NCI-H128 (cell line): ENCODE data around the gene ARHGAP4.

ENCODE experiments used
- DNase-seq: peaks from one replicate; lab custom pipeline; 2025; ENCODE audit not compliant: unreplicated experiment; lab: John Stamatoyannopoulos, UW

ARHGAP4 gene

DNA sequence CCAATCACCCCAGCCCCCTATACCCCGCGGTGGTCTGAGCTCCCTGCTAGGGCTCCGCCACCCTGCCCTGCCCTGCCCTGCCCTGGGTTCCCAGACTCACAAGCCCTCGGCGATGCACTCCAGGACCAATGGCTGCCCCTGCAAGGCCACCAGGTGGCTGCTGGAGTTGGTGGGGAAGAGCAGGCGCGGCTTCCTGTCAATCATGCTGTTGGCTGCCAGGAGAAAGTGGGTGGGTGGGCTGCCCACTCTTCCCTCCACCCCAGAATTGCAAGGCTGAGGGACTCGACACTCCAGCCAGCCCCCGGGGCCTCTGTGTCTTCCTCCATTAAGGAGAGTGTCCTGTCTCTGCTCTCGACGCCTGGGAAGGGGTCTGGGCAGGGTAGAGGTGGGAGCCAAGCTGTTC lies 55.8 kb downstream of the ARHGAP4 start:
- DNase-seq = no peak

DNA sequence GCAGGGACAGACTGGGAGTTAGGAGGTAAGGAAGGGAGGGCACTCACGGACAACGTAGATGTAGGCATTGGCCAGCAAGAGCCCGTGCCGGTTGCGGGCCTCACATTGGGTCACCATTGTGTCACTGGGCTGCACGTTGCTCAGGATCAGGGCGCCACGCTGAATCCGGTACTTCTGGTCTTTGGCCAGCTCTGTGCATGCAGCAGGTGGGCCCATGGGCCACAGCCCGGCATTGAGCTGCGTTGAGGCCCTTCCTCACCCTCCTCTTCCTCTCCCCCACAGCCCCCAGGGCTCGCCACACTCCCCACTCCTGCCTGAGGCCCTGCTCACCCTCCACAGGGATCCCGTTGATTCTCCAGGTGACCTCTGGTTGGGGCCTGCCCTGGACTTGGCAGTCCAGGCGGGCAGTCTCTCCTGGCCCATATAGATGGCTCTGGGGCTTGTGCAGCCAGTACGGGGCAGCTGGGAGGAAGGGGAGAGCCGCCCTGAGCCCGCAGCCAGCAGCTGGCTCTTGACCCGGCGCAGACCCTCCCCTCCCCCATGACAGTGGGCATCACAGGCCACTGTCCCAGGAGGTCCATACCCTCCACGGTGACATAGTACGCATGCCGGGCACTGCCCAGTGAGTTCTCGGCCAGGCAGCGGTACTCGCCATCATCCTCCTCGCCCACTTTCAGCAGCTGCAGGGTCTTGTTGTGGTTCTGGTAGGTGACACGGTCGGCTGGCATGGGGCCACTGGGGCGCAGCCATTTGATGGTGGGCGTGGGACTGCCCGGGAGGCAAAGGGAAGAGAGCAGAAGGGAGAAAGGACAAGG lies 56.4 kb downstream of the ARHGAP4 start:
- no peak for DNase-seq

DNA sequence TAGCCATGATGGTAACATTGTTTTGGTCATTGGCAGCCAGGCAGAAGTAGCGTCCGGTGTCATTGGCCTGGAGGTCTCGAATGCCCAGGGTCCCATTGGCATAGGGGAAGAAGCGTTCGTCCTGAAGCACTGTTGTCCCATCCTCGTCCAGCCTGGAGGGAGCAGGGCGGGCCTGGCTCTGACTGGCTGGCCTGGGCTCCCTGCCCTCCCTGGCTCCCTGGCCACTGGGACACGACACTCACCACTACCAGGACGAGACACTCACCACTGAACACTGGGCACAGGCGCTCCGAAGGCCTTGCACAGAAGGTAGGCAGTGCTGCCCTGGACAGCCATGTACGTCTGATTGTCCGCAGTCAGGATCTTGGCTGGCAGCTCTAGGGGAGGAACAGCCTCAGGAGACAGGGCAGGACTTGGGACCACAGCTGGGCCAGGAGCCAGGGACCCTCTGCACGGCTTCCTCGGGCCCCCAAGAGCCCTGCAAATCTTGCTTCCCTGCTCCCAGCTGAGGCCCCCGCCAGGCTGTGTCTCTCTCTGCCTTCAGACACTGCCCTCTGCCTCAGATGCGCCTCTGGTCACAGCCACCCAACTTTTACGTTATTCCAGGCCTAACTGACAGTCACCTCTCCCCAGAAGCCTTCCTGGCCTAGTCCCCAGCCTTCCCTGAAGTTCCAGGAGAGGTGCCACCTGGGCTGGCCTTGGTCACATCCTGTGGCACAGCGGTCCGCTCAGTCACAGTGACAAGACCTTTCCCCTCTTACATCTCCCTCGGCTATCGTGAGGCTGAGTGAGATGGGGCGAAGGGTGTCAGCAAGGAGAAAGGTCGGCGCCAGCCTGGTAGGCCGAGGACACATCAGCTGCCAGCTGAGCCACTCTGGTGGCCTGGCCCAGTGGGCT lies 57.2 kb downstream of the ARHGAP4 start:
- DNase-seq = no peak

DNA sequence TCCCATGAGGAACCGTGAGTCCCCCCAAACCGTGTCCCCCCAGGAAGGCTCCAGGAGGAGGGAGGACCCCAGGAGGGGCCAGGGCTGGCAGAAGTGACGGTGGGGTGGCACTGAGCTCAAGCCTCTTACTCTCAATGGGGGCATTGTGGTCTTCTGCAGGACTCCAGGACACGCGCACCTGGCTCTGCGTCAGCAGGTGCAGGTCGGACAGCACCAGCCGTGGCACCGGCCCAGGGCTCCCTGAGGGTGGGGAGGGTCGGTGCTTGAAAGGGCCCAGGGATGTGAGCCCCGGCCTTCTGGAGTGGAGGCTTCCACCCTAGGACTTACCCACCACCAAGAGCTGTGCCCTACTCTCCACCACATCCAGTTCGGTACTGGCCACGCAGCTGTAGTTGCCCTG lies 58.4 kb downstream of the ARHGAP4 start:
- DNase-seq = no peak

DNA sequence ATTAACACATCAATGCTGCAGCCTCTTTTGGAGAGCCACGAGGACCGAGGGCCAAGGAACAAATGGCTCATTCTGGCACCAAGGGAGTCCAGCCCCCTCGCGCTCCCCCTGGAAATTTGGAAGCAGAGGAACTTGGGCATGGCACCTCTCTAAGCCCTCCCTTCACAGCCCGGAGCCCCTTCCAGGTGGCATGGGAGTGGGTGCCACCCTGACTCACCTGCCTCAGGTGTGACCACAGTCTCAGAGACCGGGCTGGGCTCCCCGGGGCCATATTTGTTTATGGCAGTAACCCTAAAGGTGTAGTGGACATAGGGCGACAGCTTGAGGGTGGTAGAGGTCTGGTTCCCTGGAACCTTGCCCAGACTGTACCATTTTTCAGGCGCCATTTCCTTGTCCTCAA lies 58.9 kb downstream of the ARHGAP4 start:
- DNase-seq = no peak

DNA sequence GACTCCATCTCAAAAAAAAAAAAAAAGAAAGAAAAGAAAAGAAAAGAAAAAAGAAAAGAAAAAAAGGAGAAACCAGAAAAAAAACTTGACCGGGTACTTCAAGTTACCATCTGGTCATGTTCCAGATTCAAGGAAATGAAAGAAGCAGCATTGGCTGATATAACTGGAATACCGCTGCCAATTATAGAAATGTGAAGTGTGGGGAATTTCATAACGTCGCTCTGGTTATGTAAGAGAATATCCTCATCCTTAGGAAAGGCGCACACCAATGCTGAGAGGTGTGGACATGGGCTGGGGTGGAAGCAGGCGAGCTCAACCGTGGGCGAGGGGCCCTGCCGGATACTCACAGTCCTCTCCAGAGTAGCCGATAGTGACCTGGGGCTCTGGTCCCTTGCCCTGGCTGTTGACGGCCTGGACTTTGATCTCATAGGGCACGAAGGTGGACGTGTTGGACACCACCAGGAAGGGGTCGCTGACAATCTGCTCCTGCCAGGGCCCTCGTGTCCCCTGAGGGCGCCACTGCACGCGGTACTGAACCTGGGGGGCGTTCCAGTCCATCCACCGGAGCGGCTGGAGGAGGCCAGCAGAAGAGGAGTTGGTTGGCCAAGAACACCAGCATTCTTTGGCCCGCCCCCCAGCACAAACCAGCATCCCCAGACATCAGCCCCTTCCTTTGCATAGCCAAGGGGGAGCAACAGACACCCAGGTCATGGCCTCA lies 59.6 kb downstream of the ARHGAP4 start:
- no peak for DNase-seq

DNA sequence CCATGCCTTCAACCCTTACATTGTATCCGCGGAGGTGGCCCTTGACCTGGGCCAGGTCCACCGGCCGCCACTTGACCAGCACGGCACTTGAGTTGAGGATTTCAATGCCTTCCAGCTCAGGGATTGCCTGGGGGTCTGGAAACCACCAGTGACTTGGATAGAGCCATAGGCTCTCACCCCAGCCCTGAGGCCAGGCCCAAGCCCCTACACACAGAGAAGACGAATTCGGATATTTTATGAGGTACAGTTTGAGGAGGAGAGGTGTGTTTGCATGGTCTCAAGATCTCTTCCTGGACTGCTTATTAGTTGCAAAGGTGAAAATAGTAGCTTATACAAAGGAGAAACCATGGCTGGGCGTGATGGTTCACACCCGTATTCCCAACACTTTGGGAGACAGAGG lies 60.4 kb downstream of the ARHGAP4 start:
- no peak for DNase-seq

DNA sequence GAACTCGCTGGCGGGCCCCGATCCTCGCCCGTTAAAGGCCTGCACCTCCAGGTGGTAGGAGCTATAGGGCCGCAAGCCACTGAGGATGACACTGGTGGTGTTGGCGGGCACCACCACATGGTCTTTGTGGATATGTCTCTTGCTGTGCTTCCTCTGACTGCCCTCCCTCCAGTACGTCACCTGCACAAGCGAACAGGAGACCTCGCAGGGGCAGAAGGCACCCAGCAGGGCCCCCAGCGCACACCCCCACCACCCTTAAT lies 60.8 kb downstream of the ARHGAP4 start:
- DNase-seq = no peak

DNA sequence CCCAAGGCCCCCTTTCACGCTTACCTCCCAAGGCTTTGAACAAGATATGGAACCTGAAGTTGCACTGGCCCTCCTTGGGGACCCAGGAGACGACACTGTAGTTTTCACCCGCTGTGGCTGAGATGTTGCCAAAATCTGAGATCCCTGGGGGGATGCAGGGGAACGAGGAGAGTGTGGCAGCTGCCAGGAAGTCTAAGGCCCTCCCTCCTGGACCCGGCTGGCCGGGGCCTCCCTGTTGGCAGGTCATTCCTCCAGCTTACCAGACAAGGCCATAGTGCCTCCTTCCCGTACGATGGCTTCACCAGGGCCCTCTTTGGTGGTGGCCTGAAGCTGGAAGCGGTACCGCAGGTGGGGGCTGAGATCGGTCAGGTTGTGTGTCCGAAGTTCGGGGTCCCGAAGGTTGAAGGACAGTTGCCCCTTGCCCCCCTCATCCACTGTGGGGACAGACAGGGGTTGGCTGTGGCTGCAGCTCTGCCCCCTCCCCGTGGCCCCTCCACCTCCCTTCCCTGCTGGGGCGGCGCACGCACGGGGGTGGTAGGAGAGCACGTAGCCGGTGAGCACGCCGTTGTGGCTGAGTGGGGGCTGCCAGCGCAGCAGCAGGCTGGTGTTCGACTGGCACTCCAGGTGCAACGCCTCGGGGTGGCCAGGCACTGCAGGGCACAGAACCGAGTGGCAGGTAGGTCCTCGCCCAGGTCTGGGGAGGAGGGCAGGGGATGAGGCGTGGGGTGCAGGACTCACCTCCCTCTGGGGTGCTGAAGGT lies 61.3 kb downstream of the ARHGAP4 start:
- no peak for DNase-seq

DNA sequence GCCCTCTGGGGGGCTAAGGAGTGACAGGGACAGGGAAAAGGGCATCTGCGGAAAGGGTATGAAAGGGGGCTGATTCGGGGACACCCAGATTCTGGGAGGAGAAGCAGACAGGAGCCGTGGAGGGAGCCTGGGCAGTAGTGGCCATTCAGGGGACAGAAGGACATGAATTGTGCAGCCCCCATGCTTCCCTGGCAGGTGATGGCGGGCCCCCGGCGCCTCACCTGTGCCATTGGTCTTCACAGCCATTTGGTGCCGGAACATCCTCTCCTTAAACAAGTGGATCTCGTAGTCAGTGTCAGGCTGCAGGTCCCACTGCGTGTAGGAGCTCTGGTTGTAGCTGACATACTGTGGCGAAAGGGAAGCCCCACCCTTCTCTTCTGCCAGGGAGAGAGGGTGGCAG lies 62.0 kb downstream of the ARHGAP4 start:
- DNase-seq = no peak

DNA sequence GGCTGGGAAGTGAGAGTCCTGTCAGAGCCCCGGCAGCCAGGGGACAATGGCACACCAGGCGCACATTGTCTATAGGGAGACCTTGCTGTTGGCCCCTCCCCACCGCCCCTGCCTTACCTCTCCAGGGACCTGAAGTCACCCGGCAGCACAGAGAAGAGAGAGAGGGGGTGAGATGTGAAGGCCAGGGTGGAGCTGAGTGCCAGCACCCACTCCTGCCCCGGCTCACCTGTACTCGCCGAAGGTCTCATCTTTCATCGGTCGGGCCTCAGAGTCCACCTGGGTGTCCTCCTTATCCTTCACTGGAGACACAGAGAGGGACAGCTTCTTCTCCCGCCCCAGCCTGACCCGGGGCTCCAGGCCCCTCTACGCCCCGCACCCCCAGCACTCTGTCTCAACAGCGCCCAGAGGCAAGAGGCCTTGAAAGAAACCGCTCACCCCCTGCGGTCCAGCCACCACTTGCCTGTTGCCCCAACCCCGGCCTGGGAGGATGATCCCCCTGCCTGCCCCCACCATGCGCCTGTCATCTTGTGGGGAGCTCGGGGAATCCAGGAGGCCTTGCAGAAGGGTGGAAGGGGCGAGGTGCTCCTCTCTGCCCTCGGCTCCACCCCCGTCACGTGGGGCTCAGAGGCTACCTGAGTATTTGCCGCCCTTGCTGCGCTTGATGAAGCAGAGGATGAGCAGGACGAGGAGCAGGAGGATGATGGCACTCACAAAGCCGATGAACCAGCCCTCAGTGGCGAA lies 62.6 kb downstream of the ARHGAP4 start:
- DNase-seq = no peak

DNA sequence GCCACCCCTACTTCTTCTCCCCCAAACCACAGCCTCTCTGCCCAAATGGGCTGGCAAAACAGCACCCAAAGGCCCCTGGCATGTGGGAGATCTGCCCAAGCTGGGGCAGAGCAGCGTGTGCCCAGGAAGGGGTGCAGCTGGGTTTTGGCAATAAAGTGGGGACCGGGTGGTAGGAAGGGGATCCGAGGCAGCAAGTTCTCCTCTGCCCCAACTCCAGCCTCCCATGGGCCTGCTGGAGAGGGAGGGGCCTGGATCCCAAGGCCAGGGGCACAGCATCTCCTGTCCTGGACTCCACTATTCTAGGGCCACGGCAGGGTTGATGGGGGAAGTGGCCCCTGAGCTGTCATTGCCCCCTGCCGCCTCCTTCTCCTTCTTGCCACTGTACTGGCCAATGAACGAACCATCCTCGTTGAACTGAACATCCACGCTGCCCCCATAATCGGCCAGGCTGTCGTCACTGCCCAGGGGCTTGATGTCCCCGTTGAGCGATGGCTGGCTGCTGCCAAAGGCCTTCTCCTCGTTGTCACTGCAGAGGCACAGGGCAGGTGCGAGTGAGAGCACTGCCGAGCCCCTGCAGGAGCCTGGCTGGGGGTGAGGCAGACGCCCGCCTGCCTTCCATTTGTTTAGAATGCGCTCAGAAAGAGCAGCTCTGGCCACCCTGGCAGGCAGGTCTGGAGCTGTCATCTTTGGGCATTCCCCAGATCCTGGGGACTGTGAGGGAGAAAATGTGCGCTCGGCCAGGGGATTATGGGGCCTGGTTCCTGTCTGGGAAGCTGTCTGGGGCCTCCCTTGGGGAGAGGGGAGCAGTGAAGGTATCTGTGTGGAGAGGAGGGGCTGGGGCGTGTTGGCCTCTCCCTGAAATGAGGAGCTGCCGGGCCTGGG lies 63.5 kb downstream of the ARHGAP4 start:
- no peak for DNase-seq

DNA sequence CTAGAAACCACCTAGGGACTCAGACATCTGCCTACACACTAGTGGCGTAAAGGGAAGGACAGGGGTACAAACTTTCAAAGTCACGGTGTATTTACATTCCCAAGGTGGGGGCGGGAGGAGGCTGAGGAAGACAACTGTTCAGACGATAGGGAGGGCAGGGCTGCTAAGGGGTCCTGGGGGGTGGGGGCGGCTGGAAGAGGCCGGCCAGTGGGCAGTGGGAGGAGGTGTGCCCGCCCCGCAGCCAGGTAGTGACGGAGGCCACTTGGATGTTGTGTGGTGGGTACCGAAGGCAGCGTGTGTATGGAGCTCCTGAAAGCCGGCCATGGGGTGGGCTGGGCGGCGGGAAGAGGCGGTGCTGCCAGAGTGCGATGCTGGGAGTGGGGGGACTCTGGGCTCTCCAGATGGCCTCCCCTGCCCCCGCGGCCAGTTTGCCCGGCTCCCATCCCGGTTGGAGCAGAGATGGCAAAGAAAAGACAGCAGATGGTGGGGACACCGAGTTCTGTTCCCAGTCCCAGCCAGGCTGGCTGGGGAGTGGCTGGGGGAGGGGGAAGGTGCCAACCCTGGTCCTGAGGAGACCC lies 64.2 kb downstream of the ARHGAP4 start:
- no peak for DNase-seq

DNA sequence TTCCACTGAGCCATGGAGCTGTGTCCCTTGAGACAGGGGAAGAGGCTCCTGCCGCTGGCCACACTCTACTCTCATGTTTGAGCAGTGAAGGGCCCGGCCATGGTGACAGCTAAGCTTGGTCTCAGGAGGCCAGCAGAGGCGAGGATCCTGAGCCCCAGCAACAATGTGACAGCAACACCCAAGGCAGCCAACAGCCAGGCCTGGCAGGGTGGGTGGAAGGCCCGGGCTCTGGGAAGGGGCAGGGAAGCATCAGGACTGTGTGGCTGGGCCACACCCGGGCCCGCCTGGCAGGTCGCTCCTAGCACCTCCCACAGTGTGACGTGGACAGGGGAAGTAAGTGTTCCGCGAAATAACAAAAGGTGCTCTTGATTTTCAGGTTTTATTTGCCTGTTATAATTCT lies 64.9 kb downstream of the ARHGAP4 start:
- DNase-seq = no peak
